KMS-11 (cell line): Measurements from ENCODE around the gene LRRC4B.

Source experiments
- H2AFZ ChIP-seq: fragments of 200-600 bp; sonication (generic); 2 replicates; pipeline ENCODE4 v1.6.1; 2016; ENCODE audit warnings: antibody characterized with exemption, mixed run types, low read depth
- H3K27ac ChIP-seq: fragments of 200-600 bp; sonication (generic); 2 replicates; pipeline ENCODE4 v1.6.1; 2016; ENCODE audit warnings: mild to moderate bottlenecking, mixed run types
- H3K27me3 ChIP-seq: fragments of 200-600 bp; sonication (generic); 2 replicates; pipeline ENCODE4 v1.6.1; 2017; ENCODE audit warnings: mild to moderate bottlenecking, low read depth, mixed run types, moderate library complexity; ENCODE audit not compliant: insufficient read depth
- H3K36me3 ChIP-seq: fragments of 200-600 bp; sonication (generic); 2 replicates; pipeline ENCODE4 v1.6.1; 2017; ENCODE audit warnings: mild to moderate bottlenecking, mixed run types; ENCODE audit not compliant: insufficient read depth
- H3K4me1 ChIP-seq: fragments of 200-600 bp; sonication (generic); 2 replicates; pipeline ENCODE4 v1.6.1; 2016; ENCODE audit warnings: mild to moderate bottlenecking, low read depth, mixed run types; ENCODE audit not compliant: poor library complexity, severe bottlenecking
- H3K4me2 ChIP-seq: fragments of 200-600 bp; sonication (generic); 2 replicates; pipeline ENCODE4 v1.7.0; 2016; ENCODE audit warnings: mild to moderate bottlenecking, mixed run types
- H3K4me3 ChIP-seq: fragments of 200-600 bp; sonication (generic); IDR thresholded peaks from 2 replicates; pipeline ENCODE4 v1.6.1; 2017; ENCODE audit warnings: low read depth, low read length, mixed read lengths; ENCODE audit not compliant: insufficient read depth
- H3K79me2 ChIP-seq: fragments of 200-600 bp; sonication (generic); 2 replicates; pipeline ENCODE4 v1.6.1; 2016; ENCODE audit warnings: low read depth, mixed run types; ENCODE audit not compliant: insufficient read depth
- H3K9ac ChIP-seq: fragments of 200-600 bp; sonication (generic); 2 replicates; pipeline ENCODE4 v1.6.1; 2016; ENCODE audit warnings: mild to moderate bottlenecking, mixed run types
- H4K20me1 ChIP-seq: fragments of 200-600 bp; sonication (generic); 2 replicates; pipeline ENCODE4 v1.6.1; 2016; ENCODE audit warnings: mild to moderate bottlenecking, mixed run types; ENCODE audit not compliant: insufficient read depth
- CTCF ChIP-seq: fragments of 200-600 bp; sonication (generic); conservative IDR thresholded peaks from 2 replicates; pipeline ENCODE4 v1.6.1; 2017; ENCODE audit warnings: low read depth, mild to moderate bottlenecking, antibody characterized with exemption, low read length, moderate library complexity, mixed read lengths

The LRRC4B gene

GRCh38 chr19:50494186-50495019, 73.8 kb downstream of the LRRC4B start:
- Histone ChIP-seq H3K4me3 (no peak overlapping the region), H3K27ac (no peak overlapping the region), H3K27me3 (no peaks in the 10 kb centered on the region), H3K4me2 (no peak overlapping the region), H4K20me1 (no peaks in the 10 kb centered on the region), H3K79me2 (no peaks in the 10 kb centered on the region), H3K36me3 (no peaks in the 10 kb centered on the region), H3K4me1 (no peaks in the 10 kb centered on the region), H2AFZ (no peak overlapping the region), H3K9ac (no peak overlapping the region)
- TF ChIP-seq CTCF, result no peak

- no peak overlapping the region for H3K4me2 ChIP-seq
- no peak overlapping the region for H2AFZ ChIP-seq
- no peak for TF ChIP-seq CTCF
- no peak overlapping the region for H3K4me3 ChIP-seq
- H3K9ac ChIP-seq, result no peak overlapping the region
- no peaks in the 10 kb centered on the region for H3K27me3 ChIP-seq
- no peak overlapping the region for H3K27ac ChIP-seq
- H4K20me1 ChIP-seq, result no peaks in the 10 kb centered on the region
- no peaks in the 10 kb centered on the region for H3K4me1 ChIP-seq
- no peaks in the 10 kb centered on the region for H3K79me2 ChIP-seq
- H3K36me3 ChIP-seq, result no peaks in the 10 kb centered on the region
Observed at GRCh38 chr19:50493171-50493570, 75.1 kb downstream of the LRRC4B start.

GRCh38 chr19:50492303-50493052, 75.8 kb downstream of the LRRC4B start:
- H3K79me2 ChIP-seq, result no peaks in the 10 kb centered on the region
- H3K27ac ChIP-seq, result no peak overlapping the region
- H3K9ac ChIP-seq, result no peak overlapping the region
- no peaks in the 10 kb centered on the region for H3K27me3 ChIP-seq
- TF ChIP-seq CTCF, result no peak
- no peaks in the 10 kb centered on the region for H4K20me1 ChIP-seq
- no peak overlapping the region for H3K4me3 ChIP-seq
- no peak overlapping the region for H3K4me2 ChIP-seq
- H3K36me3 ChIP-seq, result no peaks in the 10 kb centered on the region
- no peaks in the 10 kb centered on the region for H3K4me1 ChIP-seq
- no peak overlapping the region for H2AFZ ChIP-seq

GRCh38 chr19:50490991-50491472, 77.2 kb downstream of the LRRC4B start:
- Histone ChIP-seq H3K4me3 (no peak overlapping the region), H3K4me2 (no peak overlapping the region), H2AFZ (no peak overlapping the region), H3K27ac (no peak overlapping the region), H3K79me2 (no peaks in the 10 kb centered on the region), H4K20me1 (no peaks in the 10 kb centered on the region), H3K4me1 (no peaks in the 10 kb centered on the region), H3K27me3 (no peaks in the 10 kb centered on the region), H3K36me3 (no peaks in the 10 kb centered on the region), H3K9ac (no peak overlapping the region)
- no peak for TF ChIP-seq CTCF
